Measurements from ENCODE around the gene MOV10.

- no peak for TF ChIP-seq CTCF (IDR thresholded peaks at IDR 0.05)
- no peak for TF ChIP-seq POLR2A (IDR thresholded peaks at IDR 0.05)
Measured at GRCh38 chr1:112643080-112643479, 31.4 kb upstream of the MOV10 start.
